Measurements from ENCODE around the gene SLC9A9.
"Not testable (repeated sequence)": the region's sequence is repeated elsewhere in the genome, so short reads cannot be mapped to it uniquely, and the experiment has no call there.

- not testable (repeated sequence) for TF ChIP-seq CTCF, POLR2A (IDR thresholded peaks at IDR 0.05)
These were observed 47.2 kb downstream of the SLC9A9 start for GRCh38 chr3:143801046-143801445.

Data from thyroid gland (tissue), 4 donors.